Duodenal mucosa (tissue), 2 donors: ENCODE results near the gene FRY.

Experiments
- H3K27ac ChIP-seq: one replicate; pipeline ENCODE4 v1.7.0; 2013; ENCODE audit warnings: low read depth, low read length
- H3K27me3 ChIP-seq, 2 donors: one replicate each; pipeline ENCODE4 v1.7.0; 2013; ENCODE audit warnings: low read length in 2 of 2, control low read depth in 1 of 2; ENCODE audit not compliant: insufficient read depth in 2 of 2, control insufficient read depth in 1 of 2
- H3K36me3 ChIP-seq, 2 donors: one replicate each; pipeline ENCODE4 v1.7.0; 2013; ENCODE audit warnings: low read length in 2 of 2, control low read depth in 1 of 2; ENCODE audit not compliant: insufficient read depth in 2 of 2, control insufficient read depth in 1 of 2
- H3K4me1 ChIP-seq, 2 donors: one replicate each; pipeline ENCODE4 v1.7.0; 2013; ENCODE audit warnings: low read length in 2 of 2, control low read depth in 1 of 2; ENCODE audit not compliant: insufficient read depth in 2 of 2, control insufficient read depth in 1 of 2
- H3K4me3 ChIP-seq, 2 donors: one replicate each; pipeline ENCODE4 v1.7.0; 2013; ENCODE audit warnings: low read length in 2 of 2, low read depth in 1 of 2
- H3K9ac ChIP-seq, 2 donors: one replicate each; pipeline ENCODE4 v1.7.0; 2013; ENCODE audit warnings: low read length in 2 of 2, low read depth in 1 of 2
- H3K9me3 ChIP-seq, 2 donors: one replicate each; pipeline ENCODE4 v1.7.0; 2013; ENCODE audit warnings: low read length in 2 of 2, control low read depth in 1 of 2; ENCODE audit not compliant: control insufficient read depth in 1 of 2

Gene FRY

DNA sequence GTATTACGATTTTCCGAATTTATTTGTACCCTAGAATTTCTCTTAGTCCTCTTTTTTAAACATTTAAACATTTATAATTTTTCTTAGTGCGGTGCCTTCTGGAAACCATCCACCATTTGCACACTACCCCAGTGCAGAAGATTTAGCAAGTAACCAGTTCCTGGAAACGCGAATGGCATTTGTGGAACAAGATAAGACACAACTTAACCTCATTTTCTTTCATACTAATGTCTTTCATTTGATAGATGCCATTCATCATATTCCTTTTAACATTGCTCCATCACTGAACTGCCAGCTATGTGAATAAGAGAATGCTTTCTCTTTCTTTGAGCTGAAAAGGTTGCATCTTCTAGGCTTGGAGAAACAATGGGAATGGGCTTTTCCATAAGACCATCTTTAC is 6.8 kb downstream of the FRY start:
- no peaks in the 10 kb centered on the region for H3K27me3 ChIP-seq
- no peak overlapping the region for H3K4me3 ChIP-seq
- peaks cover 0 to 9% of the 10 kb centered on the region in 2 donors for H3K4me1 ChIP-seq
- no peaks in the 10 kb centered on the region for H3K36me3 ChIP-seq
- no peak overlapping the region for H3K27ac ChIP-seq
- H3K9me3 ChIP-seq = no peaks in the 10 kb centered on the region
- H3K9ac ChIP-seq = no peak overlapping the region

DNA sequence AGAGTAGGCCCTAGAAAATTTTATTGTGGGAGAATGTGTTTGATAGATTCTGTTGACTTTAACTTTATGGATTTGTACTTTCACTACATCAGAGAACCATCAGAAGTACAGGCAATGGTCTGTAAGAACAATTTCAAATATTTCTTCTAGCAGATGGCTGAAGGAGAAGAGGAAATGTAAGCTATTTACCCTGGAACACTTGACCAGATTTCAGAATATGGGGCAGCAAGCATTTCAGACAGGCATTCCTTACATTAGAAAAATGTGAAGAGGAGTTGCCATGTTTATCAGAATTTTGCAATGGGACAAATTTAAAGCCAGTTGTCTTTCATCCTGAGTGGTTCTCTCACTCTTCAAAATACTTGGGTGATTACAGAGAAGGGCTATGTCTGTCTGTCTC is 7.5 kb downstream of the FRY start:
- Histone ChIP-seq H3K27ac (no peak overlapping the region), H3K36me3 (no peaks in the 10 kb centered on the region), H3K27me3 (no peaks in the 10 kb centered on the region), H3K4me1 (peaks cover 0 to 9% of the 10 kb centered on the region in 2 donors), H3K4me3 (no peak overlapping the region), H3K9me3 (no peaks in the 10 kb centered on the region), H3K9ac (no peak overlapping the region)

- no peaks in the 10 kb centered on the region for H3K9me3 ChIP-seq
- H3K36me3 ChIP-seq = no peaks in the 10 kb centered on the region
- no peak overlapping the region for H3K27ac ChIP-seq
- no peaks in the 10 kb centered on the region for H3K27me3 ChIP-seq
- no peak overlapping the region for H3K4me3 ChIP-seq
- peaks cover 0 to 9% of the 10 kb centered on the region in 2 donors for H3K4me1 ChIP-seq
- H3K9ac ChIP-seq = no peak overlapping the region
Measured at GRCh38 chr13:32039528-32039927, 8.0 kb downstream of the FRY start.

DNA sequence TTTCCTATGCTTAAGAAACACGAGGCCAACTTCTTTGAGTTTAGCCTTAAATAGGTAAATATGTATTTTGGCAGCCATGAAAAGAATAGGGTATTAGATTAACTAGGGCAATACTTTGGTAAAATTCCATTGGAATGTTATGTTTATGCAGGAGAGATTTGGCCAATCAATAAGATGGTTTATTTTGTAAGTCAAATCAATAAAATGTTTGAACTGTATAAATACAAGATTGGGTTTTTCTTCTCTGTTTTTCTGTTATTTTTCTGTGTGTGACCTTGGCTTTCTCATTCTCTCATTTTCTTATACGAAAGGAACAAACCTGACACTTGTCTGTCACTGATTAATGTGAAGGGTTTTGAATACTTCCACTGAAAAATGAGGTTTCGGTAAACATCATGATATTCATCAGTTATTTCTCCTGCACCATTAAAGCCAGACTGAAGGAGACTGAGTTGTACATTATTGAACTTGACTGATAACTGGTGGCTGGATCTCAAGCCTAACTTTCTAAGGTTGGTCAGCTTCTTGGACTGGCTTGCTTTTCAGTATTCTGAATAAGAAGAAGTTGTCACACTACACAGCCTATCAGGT is 8.6 kb downstream of the FRY start:
- no peaks in the 10 kb centered on the region for H3K36me3 ChIP-seq
- peaks cover 0 to 9% of the 10 kb centered on the region in 2 donors for H3K4me1 ChIP-seq
- no peaks in the 10 kb centered on the region for H3K9me3 ChIP-seq
- H3K9ac ChIP-seq = no peak overlapping the region
- H3K27me3 ChIP-seq = no peaks in the 10 kb centered on the region
- no peak overlapping the region for H3K4me3 ChIP-seq
- H3K27ac ChIP-seq = no peak overlapping the region

- H3K9me3 ChIP-seq = no peaks in the 10 kb centered on the region
- no peak overlapping the region for H3K4me3 ChIP-seq
- no peaks in the 10 kb centered on the region for H3K36me3 ChIP-seq
- no peaks in the 10 kb centered on the region for H3K27me3 ChIP-seq
- H3K9ac ChIP-seq = no peak overlapping the region
- peaks cover 0 to 14% of the 10 kb centered on the region in 2 donors for H3K4me1 ChIP-seq
- H3K27ac ChIP-seq = no peak overlapping the region
Measured at GRCh38 chr13:32040689-32041088, 9.1 kb downstream of the FRY start.

DNA sequence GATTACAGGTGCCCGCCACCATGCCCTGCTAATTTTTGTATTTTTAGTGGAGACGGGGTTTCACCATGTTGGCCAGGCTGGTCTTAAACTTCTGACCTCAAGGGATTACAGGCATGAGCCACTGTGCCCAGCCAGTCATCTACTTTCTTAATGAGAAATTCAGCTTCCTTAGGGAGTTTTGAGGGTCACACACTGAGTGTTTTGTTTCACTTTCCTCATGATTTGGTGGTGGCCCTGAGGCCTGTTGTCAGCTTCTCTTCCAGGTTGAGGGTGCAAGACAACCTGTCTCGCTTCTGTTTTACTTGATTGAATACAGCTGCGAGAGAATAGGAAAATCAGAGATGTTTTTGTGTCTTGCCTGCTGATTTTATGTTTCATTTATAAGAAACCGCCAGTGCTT is 9.9 kb downstream of the FRY start:
- H3K36me3 ChIP-seq = no peaks in the 10 kb centered on the region
- H3K9ac ChIP-seq = no peak overlapping the region
- no peak overlapping the region for H3K27ac ChIP-seq
- H3K27me3 ChIP-seq = no peaks in the 10 kb centered on the region
- H3K9me3 ChIP-seq = no peaks in the 10 kb centered on the region
- H3K4me3 ChIP-seq = no peak overlapping the region
- peaks cover 0 to 11% of the 10 kb centered on the region in 2 donors for H3K4me1 ChIP-seq

- Histone ChIP-seq H3K4me1 (peaks cover 0 to 8% of the 10 kb centered on the region in 2 donors), H3K27me3 (no peaks in the 10 kb centered on the region), H3K36me3 (no peaks in the 10 kb centered on the region), H3K9ac (no peak overlapping the region), H3K4me3 (no peak overlapping the region), H3K9me3 (no peaks in the 10 kb centered on the region), H3K27ac (no peak overlapping the region)
Measured at GRCh38 chr13:32042551-32042950, 11.0 kb downstream of the FRY start.

GRCh38 chr13:32044446-32044845 is 12.9 kb downstream of the FRY start:
- no peaks in the 10 kb centered on the region for H3K9me3 ChIP-seq
- H3K4me1 ChIP-seq = peaks cover 0 to 8% of the 10 kb centered on the region in 2 donors
- H3K27ac ChIP-seq = no peak overlapping the region
- no peak overlapping the region for H3K4me3 ChIP-seq
- H3K9ac ChIP-seq = no peak overlapping the region
- no peaks in the 10 kb centered on the region for H3K27me3 ChIP-seq
- H3K36me3 ChIP-seq = no peaks in the 10 kb centered on the region

DNA sequence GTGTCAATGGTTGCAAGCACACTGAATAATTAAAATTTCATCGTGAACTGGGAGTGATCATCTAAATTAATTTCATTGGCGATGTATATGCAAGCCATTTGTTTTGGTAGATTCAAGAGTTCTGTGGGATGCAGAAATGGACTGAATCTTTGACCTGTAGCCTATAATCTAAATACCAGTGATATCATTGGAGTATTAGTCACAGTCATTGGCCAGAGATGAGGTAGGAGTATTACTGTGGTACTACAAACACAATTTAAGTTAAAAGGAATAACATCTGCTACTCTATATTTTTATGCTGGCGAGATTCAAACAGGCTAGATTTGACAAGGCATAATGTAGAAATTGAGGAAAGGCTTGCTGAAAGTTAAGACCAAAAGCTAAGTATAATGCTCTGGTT is 14.0 kb downstream of the FRY start:
- no peak overlapping the region for H3K4me3 ChIP-seq
- no peaks in the 10 kb centered on the region for H3K36me3 ChIP-seq
- H3K9me3 ChIP-seq = no peaks in the 10 kb centered on the region
- H3K27ac ChIP-seq = no peak overlapping the region
- no peaks in the 10 kb centered on the region for H3K27me3 ChIP-seq
- H3K9ac ChIP-seq = no peak overlapping the region
- peaks cover 0 to 8% of the 10 kb centered on the region in 2 donors for H3K4me1 ChIP-seq

- H3K4me3 ChIP-seq = no peak overlapping the region
- no peaks in the 10 kb centered on the region for H3K27me3 ChIP-seq
- peaks cover 0 to 8% of the 10 kb centered on the region in 2 donors for H3K4me1 ChIP-seq
- no peaks in the 10 kb centered on the region for H3K36me3 ChIP-seq
- no peak overlapping the region for H3K27ac ChIP-seq
- H3K9ac ChIP-seq = no peak overlapping the region
- no peaks in the 10 kb centered on the region for H3K9me3 ChIP-seq
Measured at GRCh38 chr13:32045982-32046785, 14.6 kb downstream of the FRY start.
